HL-60 (cell line): ENCODE data around the gene LEPR.

ENCODE experiments used
- DNase-seq, 2 experiments: peaks; one replicate each; pipeline ENCODE4 v3.0.0-alpha.2; 2010 to 2020; ENCODE audit warnings: low read depth in 1 of 2, low spot score in 1 of 2
- H3K27ac ChIP-seq: fragments of 250-450 bp; sonication (Bioruptor Pico); replicated peaks from 2 replicates; pipeline ENCODE4 v1.5.1; 2020; ENCODE audit warnings: mild to moderate bottlenecking, moderate library complexity
- H3K27me3 ChIP-seq: fragments of 250-450 bp; sonication (Bioruptor Pico); 2 replicates; pipeline ENCODE4 v1.5.1; 2021; ENCODE audit warnings: mild to moderate bottlenecking, moderate library complexity; ENCODE audit not compliant: insufficient read depth, poor library complexity, severe bottlenecking
- H3K4me3 ChIP-seq: replicated peaks from 2 replicates; pipeline ENCODE4 v1.5.1; 2011; ENCODE audit warnings: mild to moderate bottlenecking, control low read depth, low read length; ENCODE audit not compliant: insufficient read depth
- GABPA ChIP-seq: IDR thresholded peaks from 2 replicates; pipeline ENCODE4 v1.6.1; 2012; ENCODE audit warnings: low read depth
- POLR2AphosphoS5 ChIP-seq: IDR thresholded peaks from 2 replicates; pipeline ENCODE4 v1.6.1; 2012; ENCODE audit warnings: low read depth
- SPI1 ChIP-seq: IDR thresholded peaks from 2 replicates; pipeline ENCODE4 v1.6.1; 2012; ENCODE audit warnings: low read depth, mild to moderate bottlenecking, borderline replicate concordance
- TF ChIP-seq, protein P1 (sequence below): IDR thresholded peaks from one replicate; pipeline ENCODE4 v1.5.1; 2011; ENCODE audit warnings: low read length, control low read depth, inconsistent platforms; ENCODE audit not compliant: insufficient read depth
- TF ChIP-seq, protein P2 (sequence below): IDR thresholded peaks from 2 replicates; pipeline ENCODE4 v1.6.1; 2012; ENCODE audit warnings: low read depth; ENCODE audit not compliant: insufficient replicate concordance

LEPR gene

DNA sequence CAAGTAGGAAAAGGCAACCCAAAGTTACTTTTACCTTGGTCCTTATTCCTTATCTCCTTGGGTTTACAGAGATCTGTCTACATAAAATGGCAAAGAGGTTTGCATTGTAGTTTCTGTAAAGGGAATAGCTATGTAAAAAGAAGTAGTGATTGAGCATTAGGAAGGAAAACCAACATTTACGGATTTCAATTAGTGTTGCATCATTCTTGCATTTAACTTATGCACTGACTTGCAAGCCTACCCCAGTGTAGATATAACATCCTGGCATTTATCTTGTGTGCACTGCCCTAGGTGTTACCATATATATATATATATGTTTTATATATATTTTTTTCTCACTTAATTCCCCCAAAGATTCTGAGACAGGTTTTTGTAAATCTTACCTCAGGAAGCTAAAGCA is 3.7 kb upstream of the LEPR start:
- H3K4me3 ChIP-seq, result no peak overlapping the region
- DNase-seq, result no peak
- peaks cover 8% of the 10 kb centered on the region for H3K27me3 ChIP-seq
- TF ChIP-seq, protein P1, sequence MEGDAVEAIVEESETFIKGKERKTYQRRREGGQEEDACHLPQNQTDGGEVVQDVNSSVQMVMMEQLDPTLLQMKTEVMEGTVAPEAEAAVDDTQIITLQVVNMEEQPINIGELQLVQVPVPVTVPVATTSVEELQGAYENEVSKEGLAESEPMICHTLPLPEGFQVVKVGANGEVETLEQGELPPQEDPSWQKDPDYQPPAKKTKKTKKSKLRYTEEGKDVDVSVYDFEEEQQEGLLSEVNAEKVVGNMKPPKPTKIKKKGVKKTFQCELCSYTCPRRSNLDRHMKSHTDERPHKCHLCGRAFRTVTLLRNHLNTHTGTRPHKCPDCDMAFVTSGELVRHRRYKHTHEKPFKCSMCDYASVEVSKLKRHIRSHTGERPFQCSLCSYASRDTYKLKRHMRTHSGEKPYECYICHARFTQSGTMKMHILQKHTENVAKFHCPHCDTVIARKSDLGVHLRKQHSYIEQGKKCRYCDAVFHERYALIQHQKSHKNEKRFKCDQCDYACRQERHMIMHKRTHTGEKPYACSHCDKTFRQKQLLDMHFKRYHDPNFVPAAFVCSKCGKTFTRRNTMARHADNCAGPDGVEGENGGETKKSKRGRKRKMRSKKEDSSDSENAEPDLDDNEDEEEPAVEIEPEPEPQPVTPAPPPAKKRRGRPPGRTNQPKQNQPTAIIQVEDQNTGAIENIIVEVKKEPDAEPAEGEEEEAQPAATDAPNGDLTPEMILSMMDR, result no peak
- TF ChIP-seq, protein P2, sequence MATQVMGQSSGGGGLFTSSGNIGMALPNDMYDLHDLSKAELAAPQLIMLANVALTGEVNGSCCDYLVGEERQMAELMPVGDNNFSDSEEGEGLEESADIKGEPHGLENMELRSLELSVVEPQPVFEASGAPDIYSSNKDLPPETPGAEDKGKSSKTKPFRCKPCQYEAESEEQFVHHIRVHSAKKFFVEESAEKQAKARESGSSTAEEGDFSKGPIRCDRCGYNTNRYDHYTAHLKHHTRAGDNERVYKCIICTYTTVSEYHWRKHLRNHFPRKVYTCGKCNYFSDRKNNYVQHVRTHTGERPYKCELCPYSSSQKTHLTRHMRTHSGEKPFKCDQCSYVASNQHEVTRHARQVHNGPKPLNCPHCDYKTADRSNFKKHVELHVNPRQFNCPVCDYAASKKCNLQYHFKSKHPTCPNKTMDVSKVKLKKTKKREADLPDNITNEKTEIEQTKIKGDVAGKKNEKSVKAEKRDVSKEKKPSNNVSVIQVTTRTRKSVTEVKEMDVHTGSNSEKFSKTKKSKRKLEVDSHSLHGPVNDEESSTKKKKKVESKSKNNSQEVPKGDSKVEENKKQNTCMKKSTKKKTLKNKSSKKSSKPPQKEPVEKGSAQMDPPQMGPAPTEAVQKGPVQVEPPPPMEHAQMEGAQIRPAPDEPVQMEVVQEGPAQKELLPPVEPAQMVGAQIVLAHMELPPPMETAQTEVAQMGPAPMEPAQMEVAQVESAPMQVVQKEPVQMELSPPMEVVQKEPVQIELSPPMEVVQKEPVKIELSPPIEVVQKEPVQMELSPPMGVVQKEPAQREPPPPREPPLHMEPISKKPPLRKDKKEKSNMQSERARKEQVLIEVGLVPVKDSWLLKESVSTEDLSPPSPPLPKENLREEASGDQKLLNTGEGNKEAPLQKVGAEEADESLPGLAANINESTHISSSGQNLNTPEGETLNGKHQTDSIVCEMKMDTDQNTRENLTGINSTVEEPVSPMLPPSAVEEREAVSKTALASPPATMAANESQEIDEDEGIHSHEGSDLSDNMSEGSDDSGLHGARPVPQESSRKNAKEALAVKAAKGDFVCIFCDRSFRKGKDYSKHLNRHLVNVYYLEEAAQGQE, result no peak
- no peak for TF ChIP-seq GABPA
- no peak for TF ChIP-seq SPI1
- TF ChIP-seq POLR2AphosphoS5, result no peak
- no peak overlapping the region for H3K27ac ChIP-seq

DNA sequence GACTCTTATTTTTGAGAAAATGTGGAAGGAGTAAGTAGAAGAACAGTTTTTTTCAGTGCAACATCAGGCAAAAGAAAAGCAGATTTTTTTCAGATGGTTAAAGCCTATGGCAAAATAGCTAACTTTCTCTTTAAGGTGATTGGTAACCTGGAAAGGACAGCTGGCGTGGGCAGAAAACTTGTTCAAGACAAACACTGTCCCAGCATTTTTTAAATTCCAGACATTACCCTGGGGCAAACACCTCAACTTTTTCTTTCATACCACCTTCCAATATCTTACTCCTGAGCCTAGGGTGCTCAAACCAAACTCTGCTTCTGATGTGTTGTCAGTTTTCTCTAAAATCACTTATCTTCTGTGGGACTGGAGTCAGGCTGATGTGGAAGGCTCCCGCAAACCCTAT is 2.7 kb upstream of the LEPR start:
- no peak overlapping the region for H3K27ac ChIP-seq

DNA sequence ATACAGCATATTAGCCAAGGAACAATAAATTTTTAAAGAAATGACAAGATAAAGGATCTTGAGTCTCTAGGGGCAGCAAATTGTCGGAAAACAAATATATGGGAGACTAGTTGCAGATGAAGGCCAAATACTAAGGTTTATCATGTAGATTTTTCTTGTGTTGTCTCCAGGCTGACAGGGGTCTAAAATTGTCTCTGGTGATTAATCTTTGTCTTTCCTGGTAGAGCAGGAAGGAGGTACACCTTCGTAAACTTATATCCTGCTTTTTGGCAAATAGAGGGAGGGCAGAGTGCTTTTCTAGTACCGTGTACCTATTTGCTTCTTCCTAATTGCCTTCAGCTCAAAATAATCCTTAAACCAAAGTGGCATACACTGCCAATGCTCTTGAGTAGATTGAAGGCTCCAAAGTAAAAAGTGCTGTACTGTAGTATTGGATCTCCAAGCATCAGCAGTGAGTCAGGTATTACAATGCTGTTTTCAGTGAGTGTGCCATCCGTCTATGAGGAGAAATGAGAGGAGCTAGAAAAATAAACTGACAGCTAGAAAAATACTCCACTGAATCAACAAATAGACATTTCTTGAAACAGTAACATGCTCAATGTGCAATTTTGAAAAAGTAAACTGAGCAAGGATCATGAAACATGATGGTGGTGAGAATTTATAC is 1.8 kb upstream of the LEPR start:
- Histone ChIP-seq H3K4me3 (no peak overlapping the region), H3K27ac (no peak overlapping the region), H3K27me3 (peaks cover 8% of the 10 kb centered on the region)
- TF ChIP-seq SPI1, result no peak
- TF ChIP-seq, protein P2, result no peak
- TF ChIP-seq, protein P1, result no peak
- TF ChIP-seq GABPA, result no peak
- TF ChIP-seq POLR2AphosphoS5, result no peak
- no peak for DNase-seq

More for the DNA sequence above, 2.7 kb upstream of the LEPR start:
- Histone ChIP-seq H3K4me3 (no peak overlapping the region), H3K27me3 (peaks cover 8% of the 10 kb centered on the region)
- no peak for TF ChIP-seq GABPA
- no peak for TF ChIP-seq SPI1
- TF ChIP-seq, protein P1, result no peak
- TF ChIP-seq, protein P2, result no peak
- no peak for TF ChIP-seq POLR2AphosphoS5
- DNase-seq, result no peak
